Ishikawa (cell line): ENCODE measurements around the gene PTRH1.

Source experiments
- CEBPB ChIP-seq: IDR thresholded peaks from 2 replicates; pipeline ENCODE4 v1.6.1; 2012
- CREB1 ChIP-seq: IDR thresholded peaks from 2 replicates; pipeline ENCODE4 v1.6.1; 2012; ENCODE audit warnings: low read depth
- EGR1 ChIP-seq: IDR thresholded peaks from 2 replicates; pipeline ENCODE4 v1.6.1; 2012
- EP300 ChIP-seq: IDR thresholded peaks from 2 replicates; pipeline ENCODE4 v1.6.1; 2012; ENCODE audit warnings: borderline replicate concordance
- FOXM1 ChIP-seq: IDR thresholded peaks from 2 replicates; pipeline ENCODE4 v1.6.1; 2012; ENCODE audit warnings: low read depth, borderline replicate concordance
- NFIC ChIP-seq: IDR thresholded peaks from 2 replicates; pipeline ENCODE4 v1.6.1; 2012
- RAD21 ChIP-seq: IDR thresholded peaks from 2 replicates; pipeline ENCODE4 v1.6.1; 2012; ENCODE audit warnings: low read depth
- TAF1 ChIP-seq: IDR thresholded peaks from 2 replicates; pipeline ENCODE4 v1.6.1; 2012; ENCODE audit warnings: low read depth, mild to moderate bottlenecking
- TCF12 ChIP-seq: IDR thresholded peaks from 2 replicates; pipeline ENCODE4 v1.6.1; 2012; ENCODE audit warnings: low read depth
- TEAD4 ChIP-seq: IDR thresholded peaks from 2 replicates; pipeline ENCODE4 v1.6.1; 2012
- YY1 ChIP-seq: IDR thresholded peaks from 2 replicates; pipeline ENCODE4 v1.6.1; 2012; ENCODE audit warnings: low read depth
- ZBTB7A ChIP-seq: IDR thresholded peaks from 2 replicates; pipeline ENCODE4 v1.6.1; 2012; ENCODE audit warnings: low read depth
- TF ChIP-seq, protein P1 (sequence below): IDR thresholded peaks from 2 replicates; pipeline ENCODE4 v1.6.1; 2012
- TF ChIP-seq, protein P2 (sequence below): IDR thresholded peaks from 2 replicates; pipeline ENCODE4 v1.6.1; 2012; ENCODE audit warnings: low read depth, mild to moderate bottlenecking
- TF ChIP-seq, protein P3 (sequence below): IDR thresholded peaks from 2 replicates; pipeline ENCODE4 v1.6.1; 2012

The PTRH1 gene

DNA sequence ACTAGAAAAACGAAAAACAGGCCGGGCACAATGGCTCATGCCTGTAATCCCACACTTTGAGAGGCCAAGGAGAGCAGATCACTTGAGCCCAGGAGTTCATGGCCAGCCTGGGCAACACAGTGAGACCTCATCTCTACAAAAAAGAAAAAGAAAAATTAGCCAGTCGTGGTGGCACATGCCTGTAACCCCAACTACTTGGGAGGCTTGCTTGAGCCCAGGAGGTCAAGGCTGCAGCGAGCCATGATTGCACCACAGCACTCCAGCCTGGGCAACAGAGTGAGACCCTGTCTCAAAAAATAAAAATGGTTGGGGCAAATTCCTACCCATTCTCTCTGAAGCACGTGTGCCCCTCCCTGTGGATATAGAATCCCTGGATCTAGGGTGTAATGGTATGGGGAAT, 17.1 kb downstream of the PTRH1 start:
- TF ChIP-seq CREB1 (no peak), TCF12 (no peak), YY1 (no peak), EP300 (no peak), TEAD4 (no peak), EGR1 (no peak), CEBPB (no peak), RAD21 (no peak), ZBTB7A (no peak)
- TF ChIP-seq, protein P1, sequence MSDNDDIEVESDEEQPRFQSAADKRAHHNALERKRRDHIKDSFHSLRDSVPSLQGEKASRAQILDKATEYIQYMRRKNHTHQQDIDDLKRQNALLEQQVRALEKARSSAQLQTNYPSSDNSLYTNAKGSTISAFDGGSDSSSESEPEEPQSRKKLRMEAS, result no peak
- TF ChIP-seq, protein P2, sequence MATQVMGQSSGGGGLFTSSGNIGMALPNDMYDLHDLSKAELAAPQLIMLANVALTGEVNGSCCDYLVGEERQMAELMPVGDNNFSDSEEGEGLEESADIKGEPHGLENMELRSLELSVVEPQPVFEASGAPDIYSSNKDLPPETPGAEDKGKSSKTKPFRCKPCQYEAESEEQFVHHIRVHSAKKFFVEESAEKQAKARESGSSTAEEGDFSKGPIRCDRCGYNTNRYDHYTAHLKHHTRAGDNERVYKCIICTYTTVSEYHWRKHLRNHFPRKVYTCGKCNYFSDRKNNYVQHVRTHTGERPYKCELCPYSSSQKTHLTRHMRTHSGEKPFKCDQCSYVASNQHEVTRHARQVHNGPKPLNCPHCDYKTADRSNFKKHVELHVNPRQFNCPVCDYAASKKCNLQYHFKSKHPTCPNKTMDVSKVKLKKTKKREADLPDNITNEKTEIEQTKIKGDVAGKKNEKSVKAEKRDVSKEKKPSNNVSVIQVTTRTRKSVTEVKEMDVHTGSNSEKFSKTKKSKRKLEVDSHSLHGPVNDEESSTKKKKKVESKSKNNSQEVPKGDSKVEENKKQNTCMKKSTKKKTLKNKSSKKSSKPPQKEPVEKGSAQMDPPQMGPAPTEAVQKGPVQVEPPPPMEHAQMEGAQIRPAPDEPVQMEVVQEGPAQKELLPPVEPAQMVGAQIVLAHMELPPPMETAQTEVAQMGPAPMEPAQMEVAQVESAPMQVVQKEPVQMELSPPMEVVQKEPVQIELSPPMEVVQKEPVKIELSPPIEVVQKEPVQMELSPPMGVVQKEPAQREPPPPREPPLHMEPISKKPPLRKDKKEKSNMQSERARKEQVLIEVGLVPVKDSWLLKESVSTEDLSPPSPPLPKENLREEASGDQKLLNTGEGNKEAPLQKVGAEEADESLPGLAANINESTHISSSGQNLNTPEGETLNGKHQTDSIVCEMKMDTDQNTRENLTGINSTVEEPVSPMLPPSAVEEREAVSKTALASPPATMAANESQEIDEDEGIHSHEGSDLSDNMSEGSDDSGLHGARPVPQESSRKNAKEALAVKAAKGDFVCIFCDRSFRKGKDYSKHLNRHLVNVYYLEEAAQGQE, result no peak

DNA sequence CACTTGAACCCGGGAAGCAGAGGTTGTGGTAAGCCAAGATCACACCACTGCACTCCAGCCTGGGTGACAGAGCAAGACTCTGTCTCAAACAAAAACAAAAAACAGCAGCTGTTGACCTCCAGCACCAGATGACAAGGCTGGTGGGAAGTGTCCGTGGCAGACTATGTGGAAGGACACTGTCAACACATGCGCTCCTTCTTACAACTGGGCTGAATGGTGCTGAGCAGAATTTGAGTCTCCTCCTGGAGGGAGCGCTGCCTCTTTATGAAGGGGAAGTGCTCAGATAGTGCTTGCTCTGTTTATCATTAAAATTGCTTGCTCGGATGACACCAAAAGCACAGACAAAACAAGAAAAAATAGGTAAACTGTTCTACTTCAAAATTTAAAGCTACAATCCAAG, 17.9 kb downstream of the PTRH1 start:
- TF ChIP-seq, protein P2, result no peak
- TF ChIP-seq EP300, result no peak
- no peak for TF ChIP-seq TEAD4

DNA sequence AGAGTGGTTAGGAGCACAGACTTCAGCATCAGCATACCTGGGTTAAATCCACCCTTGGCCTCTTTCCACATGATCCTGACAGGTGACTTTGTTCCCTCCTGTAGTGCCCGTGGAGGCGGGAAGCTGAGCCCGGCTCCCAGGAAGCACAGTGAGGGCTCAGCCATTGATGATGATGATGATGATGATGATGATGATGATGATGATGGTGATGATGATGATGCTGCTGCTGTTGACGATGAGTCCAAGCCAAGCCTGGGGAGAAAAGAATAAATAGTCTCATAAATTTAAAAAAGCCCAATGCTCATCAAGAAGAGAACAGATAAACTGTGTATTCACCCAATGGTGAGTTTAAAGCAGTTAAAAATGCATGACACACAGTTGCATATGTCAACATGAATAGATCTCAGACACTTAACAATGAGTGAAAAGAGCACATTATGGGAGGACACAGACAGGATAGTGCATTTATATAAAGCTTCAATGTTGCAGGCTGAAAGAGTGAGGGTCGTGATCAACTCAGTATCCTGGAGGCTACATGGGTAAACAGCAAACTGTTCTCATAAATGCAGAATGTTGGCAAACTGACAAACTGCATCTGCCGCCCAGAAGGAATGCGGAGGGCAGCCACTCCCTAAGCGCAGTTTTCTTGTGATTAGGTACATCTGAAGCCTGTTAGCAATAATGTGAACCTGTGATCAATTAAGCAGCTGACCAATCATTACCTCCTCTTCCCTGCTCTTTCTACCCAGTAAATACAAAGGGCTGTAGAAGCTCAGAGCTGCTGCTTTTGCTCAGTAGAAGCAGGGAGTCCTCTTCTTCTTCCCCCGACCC, 20.4 kb downstream of the PTRH1 start:
- TF ChIP-seq TAF1, result no peak
- TF ChIP-seq, protein P2, result no peak

DNA sequence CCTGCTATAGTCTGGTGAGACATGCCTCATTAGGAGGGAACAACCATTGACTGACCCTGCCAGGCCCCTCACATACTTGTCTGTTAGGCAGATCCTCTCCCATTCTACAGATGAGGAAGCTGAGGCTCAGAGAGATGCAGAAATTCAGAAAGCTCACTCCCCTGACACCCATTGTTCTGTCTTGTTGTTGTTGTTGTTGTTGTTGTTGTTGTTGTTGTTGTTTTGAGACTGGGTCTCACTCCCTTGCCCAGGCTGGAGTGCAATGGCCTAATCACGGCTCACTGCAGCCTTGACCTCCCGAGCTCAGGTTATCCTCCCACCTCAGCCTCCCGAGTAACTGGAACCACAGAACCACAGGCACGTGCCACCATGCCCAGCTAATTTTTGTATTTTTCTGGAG, 21.8 kb downstream of the PTRH1 start:
- TF ChIP-seq YY1 (no peak), EGR1 (no peak)

DNA sequence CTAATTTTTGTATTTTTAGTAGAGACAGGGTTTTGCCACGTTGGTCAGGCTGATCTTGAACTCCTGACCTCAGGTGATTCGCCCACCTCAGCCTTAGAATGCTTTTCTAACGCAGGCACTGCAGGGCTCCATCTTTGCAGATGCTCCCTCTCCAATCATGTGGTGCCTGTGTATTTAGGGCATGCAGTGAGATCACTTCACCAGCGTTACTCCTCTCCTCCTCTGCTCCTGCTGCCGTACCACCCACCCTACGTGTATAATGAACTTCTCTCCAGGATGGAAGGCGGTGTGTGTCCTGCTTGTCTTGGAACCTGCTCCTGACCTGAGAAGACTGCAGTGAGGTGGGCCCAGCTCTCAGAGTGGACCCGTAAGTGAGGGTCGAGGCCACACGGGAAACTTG, 22.3 kb downstream of the PTRH1 start:
- TF ChIP-seq, protein P3, sequence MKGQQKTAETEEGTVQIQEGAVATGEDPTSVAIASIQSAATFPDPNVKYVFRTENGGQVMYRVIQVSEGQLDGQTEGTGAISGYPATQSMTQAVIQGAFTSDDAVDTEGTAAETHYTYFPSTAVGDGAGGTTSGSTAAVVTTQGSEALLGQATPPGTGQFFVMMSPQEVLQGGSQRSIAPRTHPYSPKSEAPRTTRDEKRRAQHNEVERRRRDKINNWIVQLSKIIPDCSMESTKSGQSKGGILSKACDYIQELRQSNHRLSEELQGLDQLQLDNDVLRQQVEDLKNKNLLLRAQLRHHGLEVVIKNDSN, result no peak
- TF ChIP-seq TCF12, result no peak

DNA sequence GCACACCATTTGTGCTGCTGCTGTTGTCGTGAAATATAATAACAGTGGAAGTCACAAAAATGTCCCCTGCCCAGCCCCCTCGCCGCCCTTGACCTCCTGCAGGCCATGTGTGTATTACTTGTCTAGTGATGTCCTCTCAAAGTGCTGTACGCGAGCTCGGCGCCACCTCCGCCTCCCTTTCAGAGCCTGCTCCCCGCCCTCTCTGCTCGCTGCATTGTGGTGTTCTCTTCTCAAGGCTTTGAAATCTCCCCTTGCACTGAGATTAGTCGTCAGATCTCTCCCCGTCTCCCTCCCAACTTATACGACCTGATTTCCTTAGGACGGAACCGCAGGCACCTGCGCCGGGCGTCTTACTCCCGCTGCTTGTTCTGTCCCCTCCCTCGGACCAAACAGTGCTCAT, 23.4 kb downstream of the PTRH1 start:
- TF ChIP-seq TCF12, result no peak
- TF ChIP-seq RAD21, result no peak
- no peak for TF ChIP-seq YY1
- TF ChIP-seq TEAD4, result no peak
- TF ChIP-seq CEBPB, result no peak
- no peak for TF ChIP-seq NFIC
- no peak for TF ChIP-seq ZBTB7A
- no peak for TF ChIP-seq TAF1
- TF ChIP-seq, protein P3, result no peak
- TF ChIP-seq, protein P2, result no peak
- no peak for TF ChIP-seq EP300
- no peak for TF ChIP-seq CREB1
- TF ChIP-seq, protein P1, result no peak
- TF ChIP-seq FOXM1, result no peak
- TF ChIP-seq EGR1, result no peak
